HEK293 (cell line): ENCODE data around the gene KIF2C.

Source experiments
- CTCF ChIA-PET: fragments of 350-600 bp; formaldehyde crosslinking; extraction: SDS; loops from one replicate; lab custom pipeline; 2021; ENCODE audit warnings: antibody characterized with exemption; lab: Yijun Ruan, JAX
- POLR2A ChIA-PET: fragments of 300-600 bp; formaldehyde crosslinking; extraction: SDS; loops from one replicate; lab custom pipeline; 2020; ENCODE audit warnings: antibody characterized with exemption, inconsistent platforms; lab: Yijun Ruan, JAX
- H3K27ac ChIP-seq: fragments of 200-500 bp; sonication (Bioruptor generic); 2 replicates; pipeline ENCODE4 v1.5.1; 2014; ENCODE audit warnings: low read depth, low read length, control low read depth, inconsistent platforms; ENCODE audit errors: extremely low read depth
- H3K36me3 ChIP-seq, 2 experiments: fragments of 200-500 bp in 1 of 2; sonication (Bioruptor generic) in 1 of 2; 1 replicate in 1 of 2; 2 replicates in 1 of 2; pipeline ENCODE4 v1.5.1; 2014 to 2017; ENCODE audit warnings: inconsistent platforms in 2 of 2, low read length in 2 of 2; ENCODE audit not compliant: control insufficient read depth in 2 of 2, insufficient read depth in 1 of 2
- H3K4me1 ChIP-seq: fragments of 200-500 bp; sonication (Bioruptor generic); 2 replicates; pipeline ENCODE4 v1.5.1; 2014; ENCODE audit warnings: mild to moderate bottlenecking, low read length, inconsistent platforms; ENCODE audit not compliant: control insufficient read depth, insufficient read depth
- H3K4me3 ChIP-seq: 2 replicates; pipeline ENCODE4 v1.5.1; 2011; ENCODE audit warnings: low read depth, mild to moderate bottlenecking, control low read depth, low read length, moderate library complexity
- H3K9me3 ChIP-seq: fragments of 200-500 bp; sonication (Bioruptor generic); 2 replicates; pipeline ENCODE4 v1.5.1; 2014; ENCODE audit warnings: low read depth, low read length, inconsistent platforms; ENCODE audit not compliant: control insufficient read depth, insufficient read depth
- EGR2 ChIP-seq: fragments of 450-650 bp; formaldehyde crosslinking; IDR thresholded peaks from 2 replicates; pipeline ENCODE4 v1.5.1; 2016; ENCODE audit warnings: low read depth, missing biosample characterization, missing genetic modification characterization
- KLF9 ChIP-seq: fragments of 450-650 bp; formaldehyde crosslinking; IDR thresholded peaks from 2 replicates; pipeline ENCODE4 v1.5.1; 2016; ENCODE audit warnings: missing biosample characterization, missing genetic modification characterization, low read depth
- RBAK ChIP-seq: fragments of 450-650 bp; formaldehyde crosslinking; IDR thresholded peaks from 2 replicates; pipeline ENCODE4 v1.5.1; 2016; ENCODE audit warnings: missing biosample characterization, missing genetic modification characterization
- SCRT1 ChIP-seq: fragments of 450-650 bp; formaldehyde crosslinking; IDR thresholded peaks from 2 replicates; pipeline ENCODE4 v1.5.1; 2016; ENCODE audit warnings: missing biosample characterization, missing genetic modification characterization, borderline replicate concordance
- ZFP41 ChIP-seq: fragments of 450-650 bp; formaldehyde crosslinking; IDR thresholded peaks from 2 replicates; pipeline ENCODE4 v1.5.1; 2016; ENCODE audit warnings: missing biosample characterization, missing genetic modification characterization, borderline replicate concordance
- ZNF133 ChIP-seq: fragments of 450-650 bp; formaldehyde crosslinking; IDR thresholded peaks from 2 replicates; pipeline ENCODE4 v1.5.1; 2016; ENCODE audit warnings: missing biosample characterization, missing genetic modification characterization
- ZNF221 ChIP-seq: fragments of 450-650 bp; formaldehyde crosslinking; IDR thresholded peaks from 2 replicates; pipeline ENCODE4 v1.5.1; 2017; ENCODE audit warnings: missing biosample characterization, missing genetic modification characterization, borderline replicate concordance
- ZNF24 ChIP-seq: fragments of 450-650 bp; formaldehyde crosslinking; IDR thresholded peaks from 2 replicates; pipeline ENCODE4 v1.5.1; 2016; ENCODE audit warnings: missing biosample characterization, missing genetic modification characterization
- ZNF274 ChIP-seq, 2 experiments: fragments of 200-500 bp in 1 of 2; fragments of 450-650 bp in 1 of 2; sonication (Bioruptor generic) in 1 of 2; formaldehyde crosslinking in 1 of 2; IDR thresholded peaks; 2 replicates each; pipeline versions ENCODE4 v1.5.1 to v1.6.1; 2014 to 2016; ENCODE audit warnings: borderline replicate concordance in 1 of 2, inconsistent platforms in 1 of 2, low read length in 1 of 2, missing biosample characterization in 1 of 2, missing genetic modification characterization in 1 of 2
- ZNF423 ChIP-seq: fragments of 450-650 bp; formaldehyde crosslinking; IDR thresholded peaks from 2 replicates; pipeline ENCODE4 v1.5.1; 2016; ENCODE audit warnings: missing biosample characterization, missing genetic modification characterization
- ZNF571 ChIP-seq: fragments of 450-650 bp; formaldehyde crosslinking; IDR thresholded peaks from 2 replicates; pipeline ENCODE4 v1.5.0; 2017; ENCODE audit warnings: missing biosample characterization, missing genetic modification characterization
- ZNF747 ChIP-seq: fragments of 450-650 bp; formaldehyde crosslinking; IDR thresholded peaks from 2 replicates; pipeline ENCODE4 v1.5.1; 2016; ENCODE audit warnings: missing biosample characterization, missing genetic modification characterization
- ZNF791 ChIP-seq: fragments of 450-650 bp; formaldehyde crosslinking; IDR thresholded peaks from 2 replicates; pipeline ENCODE4 v1.5.1; 2016; ENCODE audit warnings: missing biosample characterization, missing genetic modification characterization
- ZXDB ChIP-seq: fragments of 450-650 bp; formaldehyde crosslinking; IDR thresholded peaks from 2 replicates; pipeline ENCODE4 v1.5.1; 2016; ENCODE audit warnings: missing biosample characterization, missing genetic modification characterization
- TF ChIP-seq, protein P1 (sequence below): fragments of 450-650 bp; formaldehyde crosslinking; IDR thresholded peaks from 2 replicates; pipeline ENCODE4 v1.5.1; 2016; ENCODE audit warnings: missing biosample characterization, missing genetic modification characterization
- TF ChIP-seq, protein P2 (sequence below): fragments of 450-650 bp; formaldehyde crosslinking; IDR thresholded peaks from 2 replicates; pipeline ENCODE4 v1.5.1; 2017; ENCODE audit warnings: missing biosample characterization, mild to moderate bottlenecking, missing genetic modification characterization, moderate library complexity
- TF ChIP-seq, protein P3 (sequence below): fragments of 450-650 bp; formaldehyde crosslinking; IDR thresholded peaks from 2 replicates; pipeline ENCODE4 v1.5.1; 2016; ENCODE audit warnings: missing biosample characterization, missing genetic modification characterization
- TF ChIP-seq, protein P4 (sequence below): fragments of 450-650 bp; formaldehyde crosslinking; IDR thresholded peaks from 2 replicates; pipeline ENCODE4 v1.5.1; 2016; ENCODE audit warnings: missing biosample characterization, missing genetic modification characterization, low read depth
- TF ChIP-seq, protein P5 (sequence below): IDR thresholded peaks from 2 replicates; pipeline ENCODE4 v1.6.1; 2011; ENCODE audit warnings: mild to moderate bottlenecking, low read depth, low read length, borderline replicate concordance
- TF ChIP-seq, protein P6 (sequence below): fragments of 450-650 bp; formaldehyde crosslinking; IDR thresholded peaks from 2 replicates; pipeline ENCODE4 v1.5.1; 2016; ENCODE audit warnings: missing biosample characterization, missing genetic modification characterization, borderline replicate concordance

KIF2C gene

DNA sequence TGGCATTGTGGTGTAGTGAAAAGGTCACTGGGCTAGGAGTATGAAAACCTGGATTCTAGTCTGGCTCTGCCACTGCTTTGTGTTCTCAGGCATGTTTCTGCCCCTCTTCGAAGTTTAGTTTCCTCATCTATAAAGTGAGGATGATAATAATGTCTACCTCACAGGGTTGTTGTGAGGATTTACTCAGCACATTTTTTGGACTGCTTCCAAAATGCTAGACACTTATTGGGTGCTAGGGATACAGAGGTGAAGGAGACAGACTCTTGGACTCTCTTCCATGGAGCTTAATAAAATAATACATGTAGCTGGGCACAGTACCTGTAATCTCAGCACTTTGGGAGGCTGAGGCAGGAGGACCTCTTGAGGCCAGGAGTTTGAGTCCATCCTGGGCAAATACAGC, 3.6 kb downstream of the KIF2C start:
- Histone ChIP-seq H3K36me3 (peaks cover 44 to 64% of the 10 kb centered on the region in 2 experiments), H3K4me1 (peaks cover 3% of the 10 kb centered on the region; the same call in 1 of the 2 replicates), H3K9me3 (no peaks in the 10 kb centered on the region), H3K4me3 (no peak overlapping the region), H3K27ac (no peak overlapping the region)
- ChIA-PET POLR2A (interaction anchor here (0.6 to 2.6 kb wide), 3 partner anchors 17 to 32 kb away, joined by 4 to 8 read pairs (median 6); partner anchors contain the start of gene RPS8), CTCF (interaction anchor here (1.1 to 1.8 kb wide), 2 partner anchors 12 to 13 kb away, joined by 8 to 10 read pairs; partner anchors contain the start of gene RNU5D-1)
- TF ChIP-seq ZNF571 (tag by site-specific recombination) (no peak), ZFP41 (tag by site-specific recombination) (no peak), ZNF133 (no peak), ZNF747 (tag by site-specific recombination) (no peak)
- TF ChIP-seq, protein P1, sequence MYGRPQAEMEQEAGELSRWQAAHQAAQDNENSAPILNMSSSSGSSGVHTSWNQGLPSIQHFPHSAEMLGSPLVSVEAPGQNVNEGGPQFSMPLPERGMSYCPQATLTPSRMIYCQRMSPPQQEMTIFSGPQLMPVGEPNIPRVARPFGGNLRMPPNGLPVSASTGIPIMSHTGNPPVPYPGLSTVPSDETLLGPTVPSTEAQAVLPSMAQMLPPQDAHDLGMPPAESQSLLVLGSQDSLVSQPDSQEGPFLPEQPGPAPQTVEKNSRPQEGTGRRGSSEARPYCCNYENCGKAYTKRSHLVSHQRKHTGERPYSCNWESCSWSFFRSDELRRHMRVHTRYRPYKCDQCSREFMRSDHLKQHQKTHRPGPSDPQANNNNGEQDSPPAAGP (tag by site-specific recombination), result no peak
- TF ChIP-seq, protein P2, sequence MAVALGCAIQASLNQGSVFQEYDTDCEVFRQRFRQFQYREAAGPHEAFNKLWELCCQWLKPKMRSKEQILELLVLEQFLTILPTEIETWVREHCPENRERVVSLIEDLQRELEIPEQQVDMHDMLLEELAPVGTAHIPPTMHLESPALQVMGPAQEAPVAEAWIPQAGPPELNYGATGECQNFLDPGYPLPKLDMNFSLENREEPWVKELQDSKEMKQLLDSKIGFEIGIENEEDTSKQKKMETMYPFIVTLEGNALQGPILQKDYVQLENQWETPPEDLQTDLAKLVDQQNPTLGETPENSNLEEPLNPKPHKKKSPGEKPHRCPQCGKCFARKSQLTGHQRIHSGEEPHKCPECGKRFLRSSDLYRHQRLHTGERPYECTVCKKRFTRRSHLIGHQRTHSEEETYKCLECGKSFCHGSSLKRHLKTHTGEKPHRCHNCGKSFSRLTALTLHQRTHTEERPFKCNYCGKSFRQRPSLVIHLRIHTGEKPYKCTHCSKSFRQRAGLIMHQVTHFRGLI (tag by site-specific recombination), result peak; percentile 63; the same call in 1 of the 2 replicates
- TF ChIP-seq, protein P3, sequence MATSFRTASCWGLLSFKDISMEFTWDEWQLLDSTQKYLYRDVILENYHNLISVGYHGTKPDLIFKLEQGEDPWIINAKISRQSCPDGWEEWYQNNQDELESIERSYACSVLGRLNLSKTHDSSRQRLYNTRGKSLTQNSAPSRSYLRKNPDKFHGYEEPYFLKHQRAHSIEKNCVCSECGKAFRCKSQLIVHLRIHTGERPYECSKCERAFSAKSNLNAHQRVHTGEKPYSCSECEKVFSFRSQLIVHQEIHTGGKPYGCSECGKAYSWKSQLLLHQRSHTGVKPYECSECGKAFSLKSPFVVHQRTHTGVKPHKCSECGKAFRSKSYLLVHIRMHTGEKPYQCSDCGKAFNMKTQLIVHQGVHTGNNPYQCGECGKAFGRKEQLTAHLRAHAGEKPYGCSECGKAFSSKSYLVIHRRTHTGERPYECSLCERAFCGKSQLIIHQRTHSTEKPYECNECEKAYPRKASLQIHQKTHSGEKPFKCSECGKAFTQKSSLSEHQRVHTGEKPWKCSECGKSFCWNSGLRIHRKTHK, result no peak

DNA sequence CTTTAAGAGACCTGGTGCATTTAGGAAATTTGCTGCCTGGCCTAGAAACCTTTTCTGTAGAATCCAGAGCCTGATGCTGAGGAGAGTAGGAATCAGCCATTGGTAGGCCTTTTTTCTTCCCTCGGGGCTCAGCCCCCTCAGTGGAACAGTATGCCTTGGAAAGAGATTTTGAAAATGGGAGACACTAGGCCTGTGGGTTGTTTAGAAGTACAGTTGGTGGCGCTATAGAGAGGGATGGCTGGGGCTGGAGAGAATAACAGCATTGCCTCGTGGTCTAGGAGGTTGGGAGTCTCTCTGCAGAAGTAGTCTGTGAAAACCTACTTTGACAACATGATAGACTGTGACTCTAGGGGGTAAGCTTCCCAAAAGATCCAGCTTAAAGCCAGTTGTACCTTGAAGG, 8.2 kb downstream of the KIF2C start:
- ChIA-PET CTCF (interaction anchor here (0.6 to 2.3 kb wide), 3 partner anchors 15 to 33 kb away, joined by 3 to 12 read pairs (median 4); partner anchors contain the start of gene RNU5D-1), POLR2A (interaction anchor here (0.7 to 1.5 kb wide), 4 partner anchors 14 to 29 kb away, joined by 3 to 5 read pairs (median 4); partner anchors contain the start of gene RPS8)
- no peaks in the 10 kb centered on the region for H3K9me3 ChIP-seq
- no peak for TF ChIP-seq ZNF747 (tag by site-specific recombination)
- no peak for TF ChIP-seq ZNF274 (IDR thresholded peaks at IDR 0.05; ENCODE audit: low read length)
- TF ChIP-seq ZNF274 (tag by site-specific recombination; IDR thresholded peaks at IDR 0.05; ENCODE audit: borderline replicate concordance), result no peak
- TF ChIP-seq RBAK (tag by site-specific recombination), result no peak
- no peak for TF ChIP-seq ZXDB
- no peak for TF ChIP-seq SCRT1 (tag by site-specific recombination)
- TF ChIP-seq, protein P4, sequence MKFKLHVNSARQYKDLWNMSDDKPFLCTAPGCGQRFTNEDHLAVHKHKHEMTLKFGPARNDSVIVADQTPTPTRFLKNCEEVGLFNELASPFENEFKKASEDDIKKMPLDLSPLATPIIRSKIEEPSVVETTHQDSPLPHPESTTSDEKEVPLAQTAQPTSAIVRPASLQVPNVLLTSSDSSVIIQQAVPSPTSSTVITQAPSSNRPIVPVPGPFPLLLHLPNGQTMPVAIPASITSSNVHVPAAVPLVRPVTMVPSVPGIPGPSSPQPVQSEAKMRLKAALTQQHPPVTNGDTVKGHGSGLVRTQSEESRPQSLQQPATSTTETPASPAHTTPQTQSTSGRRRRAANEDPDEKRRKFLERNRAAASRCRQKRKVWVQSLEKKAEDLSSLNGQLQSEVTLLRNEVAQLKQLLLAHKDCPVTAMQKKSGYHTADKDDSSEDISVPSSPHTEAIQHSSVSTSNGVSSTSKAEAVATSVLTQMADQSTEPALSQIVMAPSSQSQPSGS (tag by site-specific recombination), result no peak
- H3K4me1 ChIP-seq, result no peaks in the 10 kb centered on the region
- no peak overlapping the region for H3K27ac ChIP-seq
- H3K36me3 ChIP-seq, result peaks cover 67 to 88% of the 10 kb centered on the region in 2 experiments
- H3K4me3 ChIP-seq, result no peak overlapping the region

DNA sequence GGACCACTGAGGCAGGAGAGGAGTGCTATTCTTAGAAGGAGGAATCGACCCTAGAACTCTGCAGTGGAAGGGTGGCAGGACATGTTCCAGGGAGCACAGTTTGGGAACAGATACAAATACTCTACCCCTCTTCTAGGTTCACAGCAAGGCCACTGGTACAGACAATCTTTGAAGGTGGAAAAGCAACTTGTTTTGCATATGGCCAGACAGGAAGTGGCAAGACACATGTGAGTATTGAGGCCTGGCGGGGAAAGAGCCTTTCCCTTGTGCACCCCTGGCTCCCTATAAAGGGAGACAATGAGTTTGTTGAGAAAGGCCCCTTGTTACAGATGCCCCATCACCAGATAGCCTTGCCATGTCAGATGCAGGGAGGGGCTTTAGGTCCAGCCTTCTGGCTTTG, 17.8 kb downstream of the KIF2C start:
- ChIA-PET POLR2A (no interaction called here), CTCF (no interaction called here)
- H3K27ac ChIP-seq, result no peak overlapping the region
- TF ChIP-seq ZNF423 (tag by site-specific recombination) (no peak), ZNF221 (no peak), EGR2 (tag by site-specific recombination) (no peak), KLF9 (tag by site-specific recombination) (no peak), ZNF791 (tag by site-specific recombination) (no peak), ZXDB (no peak), ZNF24 (no peak)
- TF ChIP-seq, protein P5, sequence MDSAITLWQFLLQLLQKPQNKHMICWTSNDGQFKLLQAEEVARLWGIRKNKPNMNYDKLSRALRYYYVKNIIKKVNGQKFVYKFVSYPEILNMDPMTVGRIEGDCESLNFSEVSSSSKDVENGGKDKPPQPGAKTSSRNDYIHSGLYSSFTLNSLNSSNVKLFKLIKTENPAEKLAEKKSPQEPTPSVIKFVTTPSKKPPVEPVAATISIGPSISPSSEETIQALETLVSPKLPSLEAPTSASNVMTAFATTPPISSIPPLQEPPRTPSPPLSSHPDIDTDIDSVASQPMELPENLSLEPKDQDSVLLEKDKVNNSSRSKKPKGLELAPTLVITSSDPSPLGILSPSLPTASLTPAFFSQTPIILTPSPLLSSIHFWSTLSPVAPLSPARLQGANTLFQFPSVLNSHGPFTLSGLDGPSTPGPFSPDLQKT, result no peak
- TF ChIP-seq, protein P6, sequence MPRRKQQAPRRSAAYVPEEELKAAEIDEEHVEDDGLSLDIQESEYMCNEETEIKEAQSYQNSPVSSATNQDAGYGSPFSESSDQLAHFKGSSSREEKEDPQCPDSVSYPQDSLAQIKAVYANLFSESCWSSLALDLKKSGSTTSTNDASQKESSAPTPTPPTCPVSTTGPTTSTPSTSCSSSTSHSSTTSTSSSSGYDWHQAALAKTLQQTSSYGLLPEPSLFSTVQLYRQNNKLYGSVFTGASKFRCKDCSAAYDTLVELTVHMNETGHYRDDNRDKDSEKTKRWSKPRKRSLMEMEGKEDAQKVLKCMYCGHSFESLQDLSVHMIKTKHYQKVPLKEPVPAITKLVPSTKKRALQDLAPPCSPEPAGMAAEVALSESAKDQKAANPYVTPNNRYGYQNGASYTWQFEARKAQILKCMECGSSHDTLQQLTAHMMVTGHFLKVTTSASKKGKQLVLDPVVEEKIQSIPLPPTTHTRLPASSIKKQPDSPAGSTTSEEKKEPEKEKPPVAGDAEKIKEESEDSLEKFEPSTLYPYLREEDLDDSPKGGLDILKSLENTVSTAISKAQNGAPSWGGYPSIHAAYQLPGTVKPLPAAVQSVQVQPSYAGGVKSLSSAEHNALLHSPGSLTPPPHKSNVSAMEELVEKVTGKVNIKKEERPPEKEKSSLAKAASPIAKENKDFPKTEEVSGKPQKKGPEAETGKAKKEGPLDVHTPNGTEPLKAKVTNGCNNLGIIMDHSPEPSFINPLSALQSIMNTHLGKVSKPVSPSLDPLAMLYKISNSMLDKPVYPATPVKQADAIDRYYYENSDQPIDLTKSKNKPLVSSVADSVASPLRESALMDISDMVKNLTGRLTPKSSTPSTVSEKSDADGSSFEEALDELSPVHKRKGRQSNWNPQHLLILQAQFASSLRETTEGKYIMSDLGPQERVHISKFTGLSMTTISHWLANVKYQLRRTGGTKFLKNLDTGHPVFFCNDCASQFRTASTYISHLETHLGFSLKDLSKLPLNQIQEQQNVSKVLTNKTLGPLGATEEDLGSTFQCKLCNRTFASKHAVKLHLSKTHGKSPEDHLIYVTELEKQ (tag by site-specific recombination), result no peak

More for the DNA sequence above, 17.8 kb downstream of the KIF2C start:
- Histone ChIP-seq H3K36me3 (peaks cover 57 to 98% of the 10 kb centered on the region in 2 experiments), H3K4me1 (no peaks in the 10 kb centered on the region), H3K4me3 (no peak overlapping the region), H3K9me3 (no peaks in the 10 kb centered on the region)
